Effector CD4-positive, alpha-beta T cell (primary cell): ENCODE data around the gene MEX3C.

Source experiments
- DNase-seq: peaks from one replicate; pipeline ENCODE4 v3.0.0-alpha.2; 2020
- total RNA-seq: gene quantifications from one replicate; lab custom pipeline; 2026; lab: John Stamatoyannopoulos, UW

The MEX3C gene
- 237 reads per million, percentile 94 among the genes with 10 or more reads in this experiment for total RNA-seq

- peak; percentile 99 for DNase-seq
These were observed at the start of gene MEX3C for GRCh38 chr18:51197661-51198424. TSS of gene MEX3C (minus strand) at chr18:51197681. CDS start at chr18:51197320, 361 bp downstream.

GRCh38 chr18:51241226-51241625, 43.7 kb upstream of the MEX3C start:
- no peak for DNase-seq

GRCh38 chr18:51236225-51236624, 38.7 kb upstream of the MEX3C start:
- no peak for DNase-seq

GRCh38 chr18:51235009-51235789, 37.7 kb upstream of the MEX3C start:
- DNase-seq: no peak

DNA sequence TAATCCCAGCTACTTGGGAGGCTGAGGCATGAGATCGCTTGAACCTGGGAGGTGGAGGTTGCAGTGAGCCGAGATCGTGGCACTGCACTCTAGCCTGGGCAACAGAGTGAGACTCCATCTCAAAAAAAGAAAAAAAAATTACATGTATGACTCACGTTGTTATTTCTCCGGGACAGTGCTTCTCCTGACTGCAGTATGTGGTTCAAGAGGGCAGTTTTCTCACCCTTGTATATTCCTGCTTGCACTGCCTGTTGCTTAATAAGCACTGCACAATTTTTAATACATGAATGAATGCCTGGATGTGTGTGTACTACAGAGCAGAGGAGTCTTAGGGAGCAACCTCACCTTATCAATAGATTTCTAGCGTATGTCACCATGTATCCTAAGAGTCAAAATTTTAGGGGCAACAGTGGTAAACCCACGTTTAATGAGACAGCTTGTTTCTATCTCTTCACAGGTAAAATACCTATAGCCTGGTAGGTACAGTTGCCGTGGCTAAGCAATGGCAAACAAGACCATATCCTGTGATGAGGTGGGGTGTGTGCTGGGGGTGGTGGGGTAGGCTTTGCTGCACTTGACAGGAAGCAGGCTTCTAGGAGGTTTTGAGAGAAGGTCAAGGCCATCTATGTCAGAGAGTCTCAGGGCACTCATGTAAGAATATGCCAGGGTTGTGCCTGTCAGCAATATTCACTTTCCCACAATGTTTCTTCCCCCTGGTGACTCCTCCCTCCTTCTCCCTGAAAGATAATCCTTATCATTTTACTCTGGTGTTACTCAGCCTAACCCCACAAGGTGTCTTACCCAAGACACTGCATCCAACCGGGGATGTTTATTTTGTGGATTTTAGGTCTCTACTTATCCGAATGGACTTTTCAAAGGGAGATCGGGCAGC, 36.9 kb upstream of the MEX3C start:
- no peak for DNase-seq

DNA sequence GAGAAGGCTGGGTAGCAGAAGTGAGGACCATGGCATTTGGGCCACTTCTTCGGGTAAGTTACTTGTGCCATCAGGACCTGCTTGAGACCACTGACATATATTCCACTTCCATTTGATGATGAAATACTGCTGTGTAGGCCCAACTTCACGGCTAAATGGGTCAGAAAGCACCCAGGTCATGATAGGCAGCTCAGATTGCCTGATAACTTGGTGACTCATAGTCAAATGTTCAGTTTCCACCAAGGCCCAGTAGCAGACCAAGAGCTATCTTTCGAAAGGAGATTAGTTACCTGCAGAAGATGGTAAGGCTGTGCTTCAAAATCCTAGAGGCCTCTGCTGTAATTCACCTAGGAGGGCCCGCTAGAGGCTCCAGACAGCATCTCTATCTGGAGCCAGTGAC, 31.8 kb upstream of the MEX3C start:
- no peak for DNase-seq

DNA sequence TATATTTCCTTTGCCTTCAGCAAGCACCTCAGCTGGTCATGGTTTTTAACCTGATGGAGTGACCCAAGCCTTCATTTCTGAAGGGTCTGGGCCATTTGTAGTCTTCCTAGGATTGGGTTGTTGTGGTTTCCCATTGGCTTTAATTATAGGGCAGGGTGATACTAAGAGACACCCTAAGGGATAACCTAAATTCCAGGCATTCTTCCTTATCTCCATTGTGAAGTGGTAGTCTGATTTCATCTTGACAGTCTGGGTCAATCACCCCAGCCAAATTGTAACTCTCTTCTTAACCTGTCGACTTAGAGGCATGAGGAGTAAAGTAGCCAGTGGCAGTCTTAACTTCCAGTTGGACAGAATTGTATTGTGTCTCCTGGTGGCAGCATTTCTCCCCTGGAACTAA, 30.2 kb upstream of the MEX3C start:
- no peak for DNase-seq

DNA sequence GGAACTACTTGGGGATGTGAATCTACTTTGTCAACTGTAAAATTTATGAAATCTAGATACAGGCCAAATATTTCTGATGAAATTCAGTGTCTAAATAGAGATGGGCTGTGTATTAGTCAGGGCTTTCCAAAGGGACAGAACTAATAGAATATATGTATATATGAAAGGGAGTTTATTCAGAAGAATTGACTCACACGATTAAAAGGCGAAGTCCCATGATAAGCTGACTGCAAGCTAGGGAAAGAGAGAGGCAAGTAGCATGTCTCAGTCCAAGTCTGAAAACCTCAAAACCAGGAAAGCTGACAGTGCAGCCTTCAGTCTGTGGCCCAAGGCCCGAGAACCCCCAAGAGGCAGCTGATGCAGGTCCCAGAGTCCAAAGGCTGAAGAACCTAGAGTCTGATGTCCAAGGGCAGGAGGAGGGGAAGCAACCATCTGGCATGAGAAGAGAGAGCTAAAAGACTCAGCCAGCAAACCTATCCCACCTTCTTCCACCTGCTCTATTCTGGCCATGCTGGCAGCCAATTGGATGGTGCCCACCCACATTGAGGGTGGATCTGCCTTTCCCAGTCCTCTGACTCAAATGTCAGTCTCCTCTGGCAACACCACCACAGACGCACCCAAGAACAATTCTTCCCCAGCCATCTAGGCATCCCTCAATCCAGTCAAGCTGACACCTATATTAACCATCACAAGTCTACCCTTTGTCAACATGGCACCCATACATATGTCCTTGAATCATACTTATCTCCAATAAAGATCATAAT, 29.3 kb upstream of the MEX3C start:
- DNase-seq: no peak

DNA sequence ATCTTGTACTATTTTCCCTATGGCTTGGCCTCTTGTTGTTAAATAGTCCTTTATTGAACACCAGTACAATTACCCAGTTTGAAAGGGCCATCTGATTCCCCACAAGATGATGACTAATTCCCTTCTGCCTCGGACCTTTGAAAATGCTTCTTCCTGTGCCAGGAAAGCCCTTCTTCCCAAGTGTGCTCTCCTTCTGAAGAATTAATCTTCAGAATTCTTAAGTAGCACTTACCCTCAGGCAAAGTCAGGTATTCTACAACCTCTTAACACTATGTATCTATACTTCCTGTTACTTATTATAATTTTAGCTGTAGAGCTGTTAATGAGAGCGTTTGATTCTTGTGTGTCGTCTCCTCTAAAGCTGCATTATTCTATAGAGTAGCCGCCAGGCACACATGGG, 28.6 kb upstream of the MEX3C start:
- no peak for DNase-seq

DNA sequence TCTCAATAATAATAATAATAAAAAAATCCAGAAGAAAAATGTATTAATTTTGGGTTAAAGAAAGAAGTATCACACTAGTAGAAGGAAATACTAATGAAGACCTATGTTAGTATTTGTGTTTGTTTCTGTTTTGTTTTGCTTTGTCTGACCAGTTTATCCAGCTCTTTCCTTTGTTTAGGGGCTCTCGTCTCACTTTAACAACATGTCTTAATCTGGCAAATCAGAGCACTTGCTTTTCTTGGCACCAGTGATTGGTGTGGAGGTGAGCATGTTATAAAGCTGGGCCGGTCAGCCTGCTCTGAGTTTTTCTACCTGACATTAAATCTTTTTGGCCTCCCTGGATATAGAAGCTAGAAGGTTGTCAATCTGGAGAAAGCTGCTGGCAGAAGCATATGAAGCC, 15.1 kb upstream of the MEX3C start:
- no peak for DNase-seq

DNA sequence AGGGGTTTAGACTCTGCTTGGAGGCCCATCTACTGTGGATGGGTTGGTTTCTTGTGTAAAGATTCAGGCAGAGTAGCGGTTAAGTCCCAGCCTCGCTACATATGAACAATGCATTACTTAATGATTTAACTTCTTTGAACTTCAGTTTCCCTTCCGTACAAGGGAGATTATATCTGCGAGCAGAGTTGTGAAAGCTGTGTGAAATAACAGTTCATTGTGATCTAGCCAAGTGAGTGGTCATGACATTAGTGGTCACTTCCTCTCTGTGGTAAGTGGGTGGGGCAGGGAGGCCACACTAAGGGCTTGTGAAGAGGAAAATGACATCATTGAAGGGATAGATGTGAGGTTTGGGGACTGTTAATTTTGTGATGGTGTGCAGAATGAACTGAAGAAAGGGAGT, 14.1 kb upstream of the MEX3C start:
- DNase-seq: no peak

- peak; percentile 26 for DNase-seq
These were observed 445 bp downstream of the MEX3C start for GRCh38 chr18:51196811-51197660.

- DNase-seq: peak; percentile 15
These were observed 1.2 kb downstream of the MEX3C start for GRCh38 chr18:51196118-51196810.

GRCh38 chr18:51195451-51196117, 1.9 kb downstream of the MEX3C start:
- DNase-seq: peak; percentile 28

- no peak for DNase-seq
These were observed 2.4 kb downstream of the MEX3C start for GRCh38 chr18:51195086-51195450.

- DNase-seq: no peak
These were observed 2.9 kb downstream of the MEX3C start for GRCh38 chr18:51194604-51195003.

GRCh38 chr18:51193621-51194287, 3.7 kb downstream of the MEX3C start:
- no peak for DNase-seq

DNA sequence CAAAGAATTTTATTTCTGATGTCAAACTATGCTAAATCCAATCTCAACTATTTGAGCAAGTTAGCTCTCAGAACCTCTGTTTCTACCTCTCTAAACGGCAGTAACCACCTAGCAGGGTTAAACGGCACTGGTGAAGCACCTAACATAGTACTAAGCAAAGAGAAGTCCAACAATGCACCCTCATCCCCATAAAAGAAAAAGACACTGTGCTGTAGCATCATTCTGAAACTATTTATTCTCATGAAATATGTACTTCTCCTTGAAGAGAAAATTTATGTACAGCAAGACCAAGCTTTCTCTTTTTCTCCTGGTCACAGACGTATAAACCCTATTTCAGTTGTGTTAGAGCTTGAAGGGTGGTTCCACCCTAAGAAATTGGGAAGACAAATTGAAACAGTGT, 4.8 kb downstream of the MEX3C start:
- no peak for DNase-seq

DNA sequence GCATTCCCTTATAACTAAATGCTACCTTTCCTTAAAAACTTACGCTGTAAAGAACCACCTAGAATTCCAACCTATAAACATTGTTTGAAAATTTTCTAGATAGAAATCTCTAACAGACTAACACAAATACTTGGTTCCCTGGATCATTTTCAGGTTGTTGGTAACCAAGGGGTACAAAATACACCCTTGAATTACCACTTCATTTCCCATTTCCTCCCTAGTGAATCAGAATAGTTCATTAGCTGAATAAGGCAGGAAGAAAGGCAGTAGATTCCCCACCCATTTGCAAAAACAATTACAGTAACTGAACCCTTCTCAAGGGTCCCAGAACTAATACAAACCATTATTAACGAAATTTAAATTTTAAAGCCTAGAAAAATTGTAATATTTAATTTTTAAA, 5.5 kb downstream of the MEX3C start:
- DNase-seq: no peak
